Heart right ventricle (tissue), 16 donors: ENCODE results near the gene TSPAN17. TPM values are rescaled to one million over a fixed set of nuclear protein-coding genes. Genes with fewer than 3 reads are reported as not detected.

ENCODE experiments used
- ATAC-seq, 8 donors: fragments of 200-7000 bp; cut with Tn5 transposase; one replicate each; pipeline ENCODE4 v1.9.1; 2020; ENCODE audit warnings: mild to moderate bottlenecking in 8 of 8, moderate library complexity in 8 of 8, moderate number of reproducible peaks in 1 of 8
- DNase-seq, 2 donors: peaks; one replicate each; pipeline ENCODE4 v3.0.0-alpha.2; 2020
- H3K27ac ChIP-seq, 10 donors: fragments of 200-600 bp; sonication (generic) in 2 of 10; one replicate each; pipeline versions ENCODE4 v1.5.0 to v1.8.0; 2020 to 2022; ENCODE audit warnings: mild to moderate bottlenecking in 3 of 10
- H3K27me3 ChIP-seq, 7 donors: fragments of 200-600 bp; one replicate each; pipeline ENCODE4 v1.8.0; 2021 to 2022; ENCODE audit warnings: mild to moderate bottlenecking in 2 of 7
- H3K36me3 ChIP-seq, 9 donors: fragments of 200-600 bp; sonication (generic) in 1 of 9; one replicate each; pipeline versions ENCODE4 v1.5.0 to v1.8.0; 2020 to 2022; ENCODE audit warnings: mild to moderate bottlenecking in 2 of 9
- H3K4me1 ChIP-seq, 9 donors: fragments of 200-600 bp; sonication (generic) in 1 of 9; one replicate each; pipeline versions ENCODE4 v1.5.0 to v1.8.0; 2020 to 2022; ENCODE audit warnings: mild to moderate bottlenecking in 4 of 9
- H3K4me3 ChIP-seq, 10 donors: fragments of 200-600 bp; sonication (generic) in 2 of 10; one replicate each; pipeline versions ENCODE4 v1.5.0 to v1.8.0; 2020 to 2022; ENCODE audit warnings: mild to moderate bottlenecking in 7 of 10, moderate library complexity in 2 of 10
- H3K9me3 ChIP-seq, 11 donors: fragments of 200-600 bp in 10 of 11; sonication (generic) in 2 of 11; one replicate each; pipeline versions ENCODE4 v1.5.0 to v1.8.0; 2013 to 2022; ENCODE audit warnings: mild to moderate bottlenecking in 2 of 11, control low read depth in 1 of 11, moderate library complexity in 1 of 11
- WGBS, 2 donors: extraction: QIAGEN DNeasy Blood & Tissue Kit; methylation state at CpG; one replicate each; pipeline ENCODE4 v1.1.7; 2013; ENCODE audit warnings: inconsistent platforms in 1 of 2; 5-methylcytosine and 5-hydroxymethylcytosine counted together
- intact Hi-C, 10 donors: fragments of 100-400 bp; cut with DNase I; formaldehyde crosslinking; loops; one replicate each; pipeline versions ENCODE4 v1.11.1 to v1.14.2; 2022
- polyA plus RNA-seq, 2 donors: library from polyadenylated mRNA; stranded (reverse); fragments of 200-250 nt; gene quantifications; one replicate each; pipeline ENCODE4 v1.2.3, GENCODE V29; 2013
- total RNA-seq, 10 donors: library from RNA; stranded (reverse); fragmentation: NEBNext Ultra II Directional in 3 of 10; extraction: Animal tissue kit (Norgen Biotek cat#: 25700) in 3 of 10; gene quantifications; one replicate each; pipeline versions ENCODE4 v1.2.1 to v1.2.4, GENCODE V29; 2021 to 2023
- TF ChIP-seq, protein P1 (sequence below), 9 donors: fragments of 200-600 bp; sonication (generic) in 2 of 9; IDR thresholded peaks; one replicate each; pipeline versions ENCODE4 v1.5.0 to v1.8.0; 2021 to 2022; ENCODE audit warnings: antibody characterized with exemption in 9 of 9, mild to moderate bottlenecking in 5 of 9, moderate library complexity in 1 of 9
- donor health status: Arrhythmogenic right ventricular cardiomyopathy.
- donor health status: ischemic (EF 13 %, LVEDD 7.1; RV severe dilation, severe dysfunction).
- donor health status: healthy with polysubstance abuse.
- donor health status: DM: no; HTN: yes; CAD: no.
- donor health status: DM: no; HTN: no; CAD: no.
- donor health status: ischemic (EF 25% LVEDD 6.9; RV normal size, moderate dysfunction).
- donor health status: ischemic (EF 25% LVEDD 5.7; RV mildly dilated, moderate dysfunction).
- donor health status: healthy.
- donor health status: DM: yes; HTN: yes; CAD: no.
- donor health status: Ischemic cardiomyopathy.
- donor health status: ischemic (EF 35%, LVEDD 5.7; RV mildly dilated, moderate dysfunction).
- donor health status: nonischemic (EF 11% LVEDD 7.7; RV severe dilation, severe dysfunction).
- donor health status: DM: yes; HTN: yes; CAD: no.
- donor health status: PGD.
- donor health status: ischemic (EF 29% LVEDD 5.4; RV normal size, mild dysfunction).
- donor health status: nonischemic (EF 23%, LVEDD 6.1; RV moderate dilation, normal function).

TSPAN17 gene
- total and polyA plus RNA-seq, 12 donors: 13.2 to 48.3 (median 27.3) TPM

DNA sequence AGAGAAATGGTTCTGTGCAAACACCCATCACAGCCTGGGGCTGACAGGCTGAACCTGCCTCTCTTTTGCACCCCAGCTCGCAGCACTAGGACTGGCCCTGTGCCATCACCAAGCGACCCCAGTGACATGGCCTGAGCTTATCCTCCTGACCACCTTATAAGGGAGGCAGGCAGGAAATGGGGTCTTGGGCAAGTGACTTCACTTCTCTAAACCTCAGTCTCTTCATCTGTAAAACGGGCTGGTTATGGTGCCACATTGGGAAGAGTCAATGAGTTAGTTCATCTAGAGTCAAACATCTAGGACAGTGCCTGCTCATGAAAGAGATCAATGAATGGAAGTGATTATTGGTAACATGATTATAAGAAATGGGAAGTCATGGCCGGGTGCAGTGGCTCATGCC lies 23.1 kb upstream of the TSPAN17 start:
- H3K4me3 ChIP-seq: no peak overlapping the region
- no peak overlapping the region for H3K27ac ChIP-seq
- no peaks in the 10 kb centered on the region for H3K36me3 ChIP-seq
- peaks cover 9 to 96% (median 91%) of the 10 kb centered on the region in 7 donors for H3K27me3 ChIP-seq
- WGBS, 2 donors: 71 to 78% methylated on average over 4 of the region's 4 CpGs
- peaks cover 0 to 27% (median 19%) of the 10 kb centered on the region in 9 donors for H3K4me1 ChIP-seq
- DNase-seq (no peak), ATAC-seq (no peak)
- H3K9me3 ChIP-seq: no peaks in the 10 kb centered on the region
- TF ChIP-seq, protein P1, sequence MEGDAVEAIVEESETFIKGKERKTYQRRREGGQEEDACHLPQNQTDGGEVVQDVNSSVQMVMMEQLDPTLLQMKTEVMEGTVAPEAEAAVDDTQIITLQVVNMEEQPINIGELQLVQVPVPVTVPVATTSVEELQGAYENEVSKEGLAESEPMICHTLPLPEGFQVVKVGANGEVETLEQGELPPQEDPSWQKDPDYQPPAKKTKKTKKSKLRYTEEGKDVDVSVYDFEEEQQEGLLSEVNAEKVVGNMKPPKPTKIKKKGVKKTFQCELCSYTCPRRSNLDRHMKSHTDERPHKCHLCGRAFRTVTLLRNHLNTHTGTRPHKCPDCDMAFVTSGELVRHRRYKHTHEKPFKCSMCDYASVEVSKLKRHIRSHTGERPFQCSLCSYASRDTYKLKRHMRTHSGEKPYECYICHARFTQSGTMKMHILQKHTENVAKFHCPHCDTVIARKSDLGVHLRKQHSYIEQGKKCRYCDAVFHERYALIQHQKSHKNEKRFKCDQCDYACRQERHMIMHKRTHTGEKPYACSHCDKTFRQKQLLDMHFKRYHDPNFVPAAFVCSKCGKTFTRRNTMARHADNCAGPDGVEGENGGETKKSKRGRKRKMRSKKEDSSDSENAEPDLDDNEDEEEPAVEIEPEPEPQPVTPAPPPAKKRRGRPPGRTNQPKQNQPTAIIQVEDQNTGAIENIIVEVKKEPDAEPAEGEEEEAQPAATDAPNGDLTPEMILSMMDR (IDR thresholded peaks at IDR 0.05): no peak
- intact Hi-C loops: no loop called here

DNA sequence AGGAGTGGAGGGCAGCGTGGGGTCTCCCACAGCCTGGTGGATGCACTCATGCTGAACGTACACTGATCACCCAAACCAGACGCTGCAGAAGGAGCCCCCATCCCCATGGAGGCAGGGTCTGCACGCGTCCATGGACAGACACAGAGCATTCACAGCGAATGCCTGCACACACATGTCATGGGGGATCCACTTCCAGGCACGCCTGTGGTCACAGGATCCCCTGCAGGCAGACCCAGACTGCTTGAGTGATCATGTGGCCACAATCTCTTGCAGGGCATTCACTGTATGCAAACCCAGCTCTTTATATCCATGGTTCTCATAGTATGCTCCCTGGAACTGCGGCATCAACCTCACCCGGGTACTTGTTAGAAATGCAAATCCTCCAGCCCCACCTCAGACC lies 22.3 kb upstream of the TSPAN17 start:
- Histone ChIP-seq H3K27me3 (peaks cover 11 to 96% (median 91%) of the 10 kb centered on the region in 7 donors), H3K4me3 (no peak overlapping the region), H3K27ac (no peak overlapping the region), H3K4me1 (peaks cover 3 to 27% (median 16%) of the 10 kb centered on the region in 9 donors), H3K36me3 (no peaks in the 10 kb centered on the region), H3K9me3 (no peaks in the 10 kb centered on the region)
- ATAC-seq (no peak), DNase-seq (no peak)
- intact Hi-C loops: loop anchor here in 1 of 10 donors (5.0 kb wide), 1 partner anchor 48 kb away; no protein-coding TSS in a partner anchor
- WGBS, 2 donors: 61 to 67% methylated on average over 9 of the region's 9 CpGs
- TF ChIP-seq, protein P1 (IDR thresholded peaks at IDR 0.05): no peak

DNA sequence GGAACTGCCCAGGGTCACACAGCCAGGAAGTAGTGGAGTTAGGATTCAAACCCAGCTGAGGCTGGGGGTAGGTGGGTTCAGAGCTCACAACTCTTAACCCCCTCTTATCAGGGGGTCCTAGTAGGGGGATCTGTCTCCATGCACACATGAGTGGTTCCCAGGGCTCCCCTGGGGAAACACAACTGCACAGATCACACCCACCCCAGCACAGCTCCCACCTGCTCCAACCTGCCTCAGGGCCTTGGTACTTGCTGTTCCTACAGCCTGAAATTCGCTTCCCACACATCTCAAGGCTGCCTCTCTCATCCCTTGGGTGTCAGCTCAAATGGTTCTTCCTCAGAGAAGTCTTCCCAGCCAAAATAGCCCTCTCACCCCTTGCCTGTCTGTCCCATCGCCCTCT lies 21.8 kb upstream of the TSPAN17 start:
- Histone ChIP-seq H3K27ac (no peak overlapping the region), H3K4me3 (no peak overlapping the region), H3K9me3 (no peaks in the 10 kb centered on the region), H3K4me1 (peaks cover 7 to 27% (median 16%) of the 10 kb centered on the region in 9 donors), H3K36me3 (no peaks in the 10 kb centered on the region), H3K27me3 (peaks cover 10 to 96% (median 91%) of the 10 kb centered on the region in 7 donors)
- DNase-seq: no peak
- TF ChIP-seq, protein P1 (IDR thresholded peaks at IDR 0.05): no peak
- ATAC-seq: no peak
- 58 to 72% methylated on average over 2 of the region's 2 CpGs for WGBS, 2 donors
- intact Hi-C loops: loop anchor here in 1 of 10 donors (5.0 kb wide), 1 partner anchor 48 kb away; no protein-coding TSS in a partner anchor

DNA sequence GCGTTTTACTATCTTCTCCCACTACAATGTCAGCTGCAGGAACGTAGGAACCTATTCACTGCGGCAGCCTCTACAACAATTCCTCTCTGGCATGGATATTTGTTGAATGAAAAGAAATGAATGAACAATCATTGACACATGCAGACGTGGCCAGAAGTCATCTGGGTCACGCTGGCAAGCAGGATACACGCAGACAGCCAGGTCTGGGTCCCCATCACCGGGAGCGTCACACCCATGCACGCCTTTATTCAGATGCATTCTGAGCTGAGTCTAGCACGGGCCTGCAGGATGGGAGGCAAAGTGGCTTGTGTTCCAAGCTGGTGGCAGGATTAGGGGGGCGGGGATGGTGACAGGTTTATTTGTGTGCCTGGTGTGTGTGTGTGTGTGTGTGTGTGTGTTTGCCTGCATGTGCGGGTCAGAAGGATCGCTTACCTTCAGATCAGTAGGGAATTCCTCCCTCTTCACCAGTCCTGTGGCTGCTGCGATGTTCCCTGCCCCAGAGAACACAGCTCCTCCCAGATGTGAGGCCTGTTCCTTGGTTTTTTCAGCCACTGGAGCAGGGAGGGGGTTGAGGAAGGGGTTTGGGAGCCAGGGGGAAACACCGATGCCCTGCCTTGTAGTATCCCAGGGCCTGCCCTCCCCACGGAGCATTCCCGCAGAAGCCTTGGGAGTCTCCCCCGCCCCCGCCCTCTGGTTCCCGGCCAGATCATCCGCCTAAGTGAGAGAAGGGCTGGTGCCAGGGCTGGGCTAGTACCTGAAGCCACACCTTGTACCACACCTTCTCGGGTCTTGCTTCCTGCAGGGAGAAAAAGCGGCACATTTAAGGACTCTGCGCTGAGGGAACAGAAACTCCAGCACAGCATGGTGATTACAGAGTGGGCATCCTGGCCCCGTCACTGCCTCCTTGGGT lies 21.1 kb upstream of the TSPAN17 start:
- WGBS, 2 donors: 30 to 51% methylated on average over 25 of the region's 25 CpGs
- intact Hi-C loops: loop anchor here in 1 of 10 donors (5.0 kb wide), 1 partner anchor 49 kb away; no protein-coding TSS in a partner anchor
- ATAC-seq: no peak
- peaks cover 7 to 25% (median 14%) of the 10 kb centered on the region in 9 donors for H3K4me1 ChIP-seq
- no peak for DNase-seq
- H3K36me3 ChIP-seq: no peaks in the 10 kb centered on the region
- H3K27ac ChIP-seq: no peak overlapping the region
- TF ChIP-seq, protein P1 (IDR thresholded peaks at IDR 0.05): no peak
- no peak overlapping the region for H3K4me3 ChIP-seq
- H3K9me3 ChIP-seq: no peaks in the 10 kb centered on the region
- peaks cover 10 to 96% (median 91%) of the 10 kb centered on the region in 7 donors for H3K27me3 ChIP-seq
